GM12878 (cell line): Measurements from ENCODE around the gene M1AP. TPM values are rescaled to one million over a fixed set of nuclear protein-coding genes. Genes with fewer than 3 reads are reported as not detected.

Source experiments
- ATAC-seq: fragments of 200-7000 bp; cut with Tn5 transposase; 3 replicates; pipeline ENCODE4 v1.9.1; 2020; ENCODE audit warnings: mild to moderate bottlenecking, moderate library complexity
- BruUV-seq: library from RNA; stranded (reverse); fragments of 400-500 nt; replicated peaks from 2 replicates; lab custom pipeline; 2021; lab: Mats Ljungman, UMichigan
- CTCF ChIA-PET: fragments of 300-600 bp; sonication (Branson Sonifier 250); formaldehyde crosslinking; extraction: SDS; loops from one replicate; lab custom pipeline; 2021; ENCODE audit warnings: inconsistent platforms; lab: Yijun Ruan, JAX
- POLR2A ChIA-PET: fragments of 350-600 bp; formaldehyde crosslinking; extraction: SDS; loops from one replicate; lab custom pipeline; 2021; ENCODE audit warnings: inconsistent platforms; lab: Charles Lee
- RAD21 ChIA-PET: fragments of 300-600 bp; sonication (Branson Sonifier 250); formaldehyde crosslinking; loops from one replicate; lab custom pipeline; 2023; ENCODE audit warnings: antibody characterized with exemption; ENCODE audit not compliant: unreplicated experiment; lab: Charles Lee
- SMC1A ChIA-PET: fragments of 300-600 bp; sonication (Branson Sonifier 250); formaldehyde crosslinking; loops from one replicate; lab custom pipeline; 2023; ENCODE audit not compliant: unreplicated experiment, uncharacterized antibody; lab: Charles Lee
- DNase-seq: peaks from one replicate; pipeline ENCODE4 v3.0.0-alpha.2; 2011; ENCODE audit warnings: low read depth, low spot score
- FAIRE-seq: peaks from 3 replicates; lab custom pipeline; 2011; peaks lifted over from hg19 to GRCh38; lab: Jason Lieb, UNC
- H2AFZ ChIP-seq: 2 replicates; pipeline ENCODE4 v1.6.0; 2011; ENCODE audit warnings: low read depth, low read length, control low read depth; ENCODE audit not compliant: control insufficient read depth
- H3K27ac ChIP-seq: 2 replicates; pipeline ENCODE4 v1.5.1; 2011; ENCODE audit warnings: control low read depth; ENCODE audit not compliant: control insufficient read depth, insufficient read depth
- H3K27me3 ChIP-seq, 2 experiments: replicated peaks in 1 of 2; 2 replicates each; pipeline versions ENCODE4 v1.6.0 to v1.6.1; 2011; ENCODE audit warnings: low read length in 1 of 2; ENCODE audit not compliant: control insufficient read depth in 2 of 2, insufficient read depth in 2 of 2
- H3K36me3 ChIP-seq, 2 experiments: 2 replicates each; pipeline ENCODE4 v1.5.1; 2011; ENCODE audit warnings: low read length in 1 of 2; ENCODE audit not compliant: control insufficient read depth in 2 of 2, insufficient read depth in 2 of 2
- H3K4me1 ChIP-seq: 2 replicates; pipeline ENCODE4 v1.6.1; 2011; ENCODE audit warnings: mild to moderate bottlenecking, low read length, moderate library complexity, mixed read lengths; ENCODE audit not compliant: control insufficient read depth, insufficient read depth
- H3K4me2 ChIP-seq: 2 replicates; pipeline ENCODE4 v1.6.0; 2011; ENCODE audit warnings: control low read depth; ENCODE audit not compliant: control insufficient read depth, insufficient read depth
- H3K4me3 ChIP-seq: fragments of 200-600 bp; sonication (generic); 2 replicates; pipeline ENCODE4 v1.5.1; 2016
- H3K79me2 ChIP-seq: 2 replicates; pipeline ENCODE4 v1.6.0; 2011; ENCODE audit warnings: low read length; ENCODE audit not compliant: control insufficient read depth, insufficient read depth
- H3K9ac ChIP-seq: 2 replicates; pipeline ENCODE4 v1.8.0; 2011; ENCODE audit warnings: low read length, control low read depth, mixed read lengths; ENCODE audit not compliant: control insufficient read depth, insufficient read depth
- H3K9me3 ChIP-seq: replicated peaks from 3 replicates; pipeline ENCODE4 v1.5.1; 2011; ENCODE audit warnings: mild to moderate bottlenecking, low read length; ENCODE audit not compliant: control insufficient read depth, insufficient read depth
- H4K20me1 ChIP-seq: 2 replicates; pipeline ENCODE4 v1.6.0; 2011; ENCODE audit not compliant: control insufficient read depth, insufficient read depth
- ATF7 ChIP-seq: fragments of 450-650 bp; IDR thresholded peaks from 2 replicates; pipeline ENCODE4 v1.6.1; 2016; ENCODE audit warnings: low read depth, mild to moderate bottlenecking
- BRCA1 ChIP-seq: IDR thresholded peaks from 2 replicates; pipeline ENCODE4 v1.6.1; 2011; ENCODE audit warnings: low read depth, low read length, improper control_type of control experiment
- FOXK2 ChIP-seq: fragments of 450-650 bp; IDR thresholded peaks from 2 replicates; pipeline ENCODE4 v1.6.1; 2017; ENCODE audit warnings: mild to moderate bottlenecking, moderate library complexity
- FOXM1 ChIP-seq: IDR thresholded peaks from 2 replicates; pipeline ENCODE4 v1.6.1; 2012; ENCODE audit warnings: low read depth, mild to moderate bottlenecking, inconsistent platforms, low read length, moderate library complexity
- IRF5 ChIP-seq: fragments of 450-650 bp; IDR thresholded peaks from 2 replicates; pipeline ENCODE4 v1.6.1; 2017; ENCODE audit warnings: borderline replicate concordance
- MXI1 ChIP-seq: fragments of 150-350 bp; IDR thresholded peaks from 2 replicates; pipeline ENCODE4 v1.6.1; 2011; ENCODE audit warnings: low read depth, mild to moderate bottlenecking, inconsistent platforms, low read length, improper control_type of control experiment
- NR2C2 ChIP-seq: IDR thresholded peaks from 2 replicates; pipeline ENCODE4 v1.6.1; 2011; ENCODE audit warnings: borderline replicate concordance, low read depth; ENCODE audit not compliant: control insufficient read depth, insufficient read length
- PAX8 ChIP-seq: fragments of 450-650 bp; IDR thresholded peaks from 2 replicates; pipeline ENCODE4 v1.6.1; 2017; ENCODE audit warnings: mild to moderate bottlenecking, moderate library complexity
- PBX3 ChIP-seq: IDR thresholded peaks from 2 replicates; pipeline ENCODE4 v1.6.1; 2011; ENCODE audit warnings: mild to moderate bottlenecking, low read depth, low read length, moderate library complexity; ENCODE audit not compliant: insufficient replicate concordance
- RCOR1 ChIP-seq: conservative IDR thresholded peaks from 2 replicates; pipeline ENCODE4 v1.6.1; 2012; ENCODE audit warnings: low read depth, low read length, improper control_type of control experiment
- RELA ChIP-seq: fragments of 450-650 bp; IDR thresholded peaks from 2 replicates; pipeline ENCODE4 v1.8.0; 2014; ENCODE audit warnings: borderline replicate concordance; ENCODE audit not compliant: partially characterized antibody
- SMAD1 ChIP-seq: fragments of 450-650 bp; IDR thresholded peaks from 2 replicates; pipeline ENCODE4 v1.6.1; 2018; ENCODE audit warnings: mild to moderate bottlenecking, low read depth; ENCODE audit not compliant: partially characterized antibody
- SP1 ChIP-seq: IDR thresholded peaks from one replicate; pipeline ENCODE4 v1.6.1; 2011; ENCODE audit warnings: low read depth, low read length
- TBL1XR1 ChIP-seq: IDR thresholded peaks from 2 replicates; pipeline ENCODE4 v1.6.1; 2012; ENCODE audit warnings: low read depth, low read length, improper control_type of control experiment
- ZNF592 ChIP-seq: fragments of 450-650 bp; IDR thresholded peaks from 2 replicates; pipeline ENCODE4 v1.6.1; 2017; ENCODE audit warnings: mild to moderate bottlenecking, moderate library complexity
- ZZZ3 ChIP-seq: IDR thresholded peaks from 2 replicates; pipeline ENCODE4 v1.6.1; 2011; ENCODE audit warnings: low read depth; ENCODE audit not compliant: control insufficient read depth, insufficient read length
- WGBS: methylation state at CpG from one replicate; pipeline ENCODE4 v1.1.6; 2016; ENCODE audit warnings: low lambda C conversion rate; ENCODE audit not compliant: insufficient replicate concordance, insufficient coverage; ENCODE audit errors: missing lambda C conversion rate; 5-methylcytosine and 5-hydroxymethylcytosine counted together
- in situ Hi-C: fragments of 300-500 bp; cut with MboI; formaldehyde crosslinking; loops from 9 replicates; pipeline ENCODE4 v1.14.3; 2018; ENCODE audit warnings: mixed read lengths
- intact Hi-C: fragments of 100-400 bp; cut with micrococcal nuclease; formaldehyde crosslinking; loops from one replicate; pipeline ENCODE4 v1.14.2; 2022; ENCODE audit not compliant: unreplicated experiment
- polyA plus RNA-seq, 11 experiments: library from polyadenylated mRNA; depleted of rRNA in 4 of 11; unstranded in 6 of 11; stranded (reverse) in 5 of 11; fragments of >200 nt; fragmentation: Nextera tagmentation in 4 of 11; fragmentation: Illumina TruSeq in 1 of 11; extraction: Ambion mirVana in 4 of 11; extraction: Trizol in 1 of 11; gene quantifications; 1 replicate in 1 of 11; 2 replicates in 10 of 11; pipeline versions ENCODE4 v1.2.1 to v1.2.3, GENCODE V29; 2011 to 2016; ENCODE audit warnings: inconsistent platforms in 2 of 11, missing spikeins in 2 of 11, low read depth in 1 of 11
- total RNA-seq, 4 experiments: library from RNA; depleted of rRNA in 3 of 4; stranded (reverse); fragments of >200 nt in 3 of 4; fragmentation: Illumina TruSeq in 1 of 4; extraction: Trizol in 1 of 4; gene quantifications; 2 replicates each; pipeline versions ENCODE4 v1.2.1 to v1.2.3, GENCODE V29; 2013 to 2021

M1AP gene
- total and polyA plus RNA-seq, 10 of the 15 experiments (the other 5 are each of a cell fraction or from before 2014, with no cell fraction given): 0.04 to 0.32 (median 0.16) TPM; not detected in 4

- intact Hi-C loops: loop anchor here (2.0 kb wide), 1 partner anchor 32 kb away; no protein-coding TSS in a partner anchor
- peak overlapping the region; percentile 96 for H3K9ac ChIP-seq
- H3K79me2 ChIP-seq: peaks cover 85% of the 10 kb centered on the region
- POLR2A ChIA-PET: interaction anchor here (0.6 to 17.8 kb wide), 4 partner anchors 10 to 46 kb away, joined by 4 to 441 read pairs (median 7); partner anchors contain the start of gene PCGF1
- DNase-seq (no peak), FAIRE-seq (no peak), ATAC-seq (peak; percentile 27)
- H3K36me3 ChIP-seq: peaks cover 1 to 9% of the 10 kb centered on the region in 2 experiments; a peak in 2 of 4 replicates
- H2AFZ ChIP-seq: peak overlapping the region; percentile 43
- in situ Hi-C loops: no loop called here
- H3K27ac ChIP-seq: peak overlapping the region; percentile 93
- peaks cover 33% of the 10 kb centered on the region for H3K4me1 ChIP-seq
- CTCF ChIA-PET: interaction anchor here (1.2 to 14.3 kb wide), 6 partner anchors 13 to 33 kb away, joined by 3 to 115 read pairs (median 16); partner anchors contain the start of genes AUP1, DQX1 and HTRA2
- H3K4me2 ChIP-seq: peak overlapping the region; percentile 95
- H3K9me3 ChIP-seq: no peaks in the 10 kb centered on the region; the same call in 2 of the 3 replicates
- SMC1A ChIA-PET: interaction anchor here (0.7 to 6.8 kb wide), 8 partner anchors 14 to 72 kb away, joined by 3 to 106 read pairs (median 18); partner anchors contain the start of genes AUP1 and HTRA2
- H4K20me1 ChIP-seq: no peaks in the 10 kb centered on the region
- WGBS: 17% methylated on average over 27 of the region's 27 CpGs
- peak overlapping the region; percentile 95 for H3K4me3 ChIP-seq
- RAD21 ChIA-PET: interaction anchor here (1.2 to 8.6 kb wide), 6 partner anchors 14 to 33 kb away, joined by 4 to 96 read pairs (median 38); partner anchors contain the start of genes AUP1 and HTRA2
- no TSS peak for BruUV-seq
- no peaks in the 10 kb centered on the region for H3K27me3 ChIP-seq
- TF ChIP-seq BRCA1 (no peak), RELA (no peak), MXI1 (no peak), TBL1XR1 (no peak), PAX8 (no peak), IRF5 (no peak), FOXM1 (no peak), SMAD1 (no peak), ZNF592 (no peak), ZZZ3 (no peak), ATF7 (0 out of 2 replicates have a peak, but pooled peaks have one; percentile 11), PBX3 (no peak), SP1 (peak; percentile 5), RCOR1 (no peak), NR2C2 (no peak), FOXK2 (no peak)
Observed at GRCh38 chr2:74552914-74553811, 95.0 kb downstream of the M1AP start.
